Left forelimb (tissue), 1 donor: Measurements from ENCODE around the gene PIWIL4.
"Not testable (repeated sequence)": the region's sequence is repeated elsewhere in the genome, so short reads cannot be mapped to it uniquely, and the experiment has no call there.

Experiments
- DNase-seq: peaks from one replicate; pipeline ENCODE4 v3.0.0-alpha.2; 2018; ENCODE audit warnings: low spot score

Gene PIWIL4

GRCh38 chr11:94585399-94585798 lies 18.2 kb downstream of the PIWIL4 start:
- DNase-seq, result no peak

DNA sequence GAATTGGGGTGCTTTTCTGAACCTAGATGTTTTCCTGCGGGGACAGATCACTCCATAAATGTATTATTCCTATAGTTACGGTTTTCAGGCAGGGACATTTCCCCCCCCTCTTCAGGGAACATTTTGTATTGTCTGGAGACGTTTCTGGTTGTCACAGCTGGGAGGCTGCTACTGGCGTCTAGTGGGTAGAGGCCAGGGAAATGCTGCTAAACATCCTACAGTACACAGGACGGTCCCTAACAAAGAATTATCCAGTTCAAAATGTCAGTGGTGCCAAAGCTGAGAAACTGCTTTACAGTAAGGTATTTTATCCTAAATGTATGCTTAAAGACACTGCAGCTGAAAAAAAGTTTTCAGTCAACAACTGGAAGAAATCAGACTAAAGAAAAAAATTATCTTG lies 19.4 kb downstream of the PIWIL4 start:
- DNase-seq, result no peak

DNA sequence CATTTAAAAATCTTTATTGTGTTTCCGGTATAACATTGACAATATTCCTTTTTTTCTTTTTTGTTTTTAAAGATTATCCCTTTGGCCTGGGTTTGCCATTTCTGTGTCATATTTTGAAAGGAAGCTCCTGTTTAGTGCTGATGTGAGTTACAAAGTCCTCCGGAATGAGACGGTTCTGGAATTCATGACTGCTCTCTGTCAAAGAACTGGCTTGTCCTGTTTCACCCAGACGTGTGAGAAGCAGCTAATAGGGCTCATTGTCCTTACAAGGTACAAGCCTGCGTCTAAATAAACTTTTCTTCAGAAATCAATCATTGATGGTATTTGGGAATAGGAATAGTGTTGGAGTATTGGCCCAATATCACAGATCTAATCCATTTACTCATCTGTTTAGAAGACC lies 19.8 kb downstream of the PIWIL4 start:
- no peak for DNase-seq

GRCh38 chr11:94588366-94588942 lies 21.3 kb downstream of the PIWIL4 start:
- no peak for DNase-seq

DNA sequence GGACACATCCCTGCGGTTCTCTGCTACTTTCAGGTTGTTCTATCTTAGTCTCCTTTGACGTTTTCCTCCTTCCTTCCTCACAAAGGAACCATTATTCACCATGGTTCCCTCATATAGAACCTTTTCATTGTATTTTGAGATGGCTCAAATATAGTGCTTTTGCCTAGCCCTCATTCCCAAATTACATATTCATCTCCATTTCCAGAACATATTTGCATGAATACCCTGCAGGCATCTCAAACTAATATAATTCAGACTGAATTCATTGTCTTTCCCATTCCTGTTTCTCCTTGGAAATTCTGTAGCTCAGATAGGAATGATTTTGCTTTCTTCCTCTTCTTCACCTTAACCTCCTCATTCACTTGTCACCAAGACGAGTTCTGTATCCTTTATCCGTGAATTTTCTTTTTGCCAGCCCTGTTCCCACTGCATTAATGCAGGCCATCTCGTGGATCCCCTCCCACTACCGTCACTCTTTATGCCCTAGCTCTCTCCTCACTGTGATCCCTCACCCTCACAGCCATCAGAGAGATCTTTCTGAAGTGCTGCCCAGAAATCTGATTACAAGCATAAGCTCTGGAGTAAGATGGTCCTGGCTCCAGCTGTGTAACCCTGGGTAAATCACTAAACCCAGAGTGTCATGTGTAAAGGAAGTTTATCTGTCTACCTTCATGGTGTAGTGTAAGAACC lies 23.3 kb downstream of the PIWIL4 start:
- no peak for DNase-seq

DNA sequence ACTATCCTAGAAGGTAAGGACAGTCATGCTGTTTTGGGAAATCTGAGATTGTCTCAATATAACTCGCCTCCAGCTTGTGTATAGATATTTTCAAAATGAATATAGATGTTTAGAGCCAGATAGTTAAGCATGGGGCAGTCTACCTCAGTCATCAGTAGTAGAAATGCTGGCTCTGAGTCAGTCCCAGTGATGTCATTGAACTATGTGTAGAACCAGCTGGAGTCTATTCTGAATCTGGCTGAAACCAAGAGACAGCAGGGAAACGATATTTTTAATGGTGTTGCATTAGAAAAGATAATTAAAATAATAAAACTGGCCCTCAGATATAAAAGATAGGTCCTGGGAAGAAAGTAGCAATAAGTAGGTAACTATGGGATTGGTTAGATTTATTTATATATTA lies 25.9 kb downstream of the PIWIL4 start:
- DNase-seq, result no peak

GRCh38 chr11:94595076-94595475 lies 27.9 kb downstream of the PIWIL4 start:
- DNase-seq, result no peak

DNA sequence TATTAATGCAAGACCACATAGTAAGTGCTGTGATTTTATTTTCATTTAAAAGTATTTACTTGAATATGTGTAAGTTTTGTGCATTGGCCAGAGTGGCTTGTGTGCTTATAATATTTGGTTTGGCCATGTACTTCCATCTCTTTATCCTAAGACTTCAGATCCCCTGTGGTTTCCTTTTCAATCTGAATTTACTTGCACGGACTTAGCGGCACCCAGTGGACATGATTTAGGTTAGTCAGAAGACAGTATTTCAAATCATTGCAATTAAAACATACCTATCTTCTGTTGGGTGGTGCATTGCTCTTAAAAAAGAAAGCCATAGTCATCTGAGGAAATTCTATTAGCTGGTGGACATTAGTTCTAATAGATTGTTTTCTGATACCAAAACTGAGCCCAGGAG lies 30.7 kb downstream of the PIWIL4 start:
- DNase-seq, result no peak

DNA sequence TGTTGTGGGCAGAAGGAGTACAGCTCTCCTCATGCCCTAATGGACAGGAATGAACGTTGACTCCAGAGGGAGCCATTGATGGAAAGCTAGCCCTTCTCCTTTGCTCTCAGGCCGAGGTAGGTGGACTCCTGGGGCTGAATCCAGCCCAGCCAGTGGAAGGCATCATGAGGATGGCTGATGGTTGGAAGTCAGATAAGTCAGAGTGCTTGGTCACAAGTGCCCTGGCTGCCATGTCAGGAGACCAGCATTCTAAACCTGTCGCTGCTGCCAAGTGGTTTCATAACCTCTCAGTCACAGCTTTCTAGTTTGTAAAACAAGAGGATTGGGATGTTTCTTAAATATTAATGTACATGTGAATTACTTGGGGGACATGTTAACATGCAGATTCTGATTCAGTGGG lies 32.3 kb downstream of the PIWIL4 start:
- DNase-seq, result no peak

- no peak for DNase-seq
These were observed 35.5 kb downstream of the PIWIL4 start for GRCh38 chr11:94602430-94603372.

- DNase-seq, result no peak
These were observed 36.4 kb downstream of the PIWIL4 start for GRCh38 chr11:94603587-94603986.

DNA sequence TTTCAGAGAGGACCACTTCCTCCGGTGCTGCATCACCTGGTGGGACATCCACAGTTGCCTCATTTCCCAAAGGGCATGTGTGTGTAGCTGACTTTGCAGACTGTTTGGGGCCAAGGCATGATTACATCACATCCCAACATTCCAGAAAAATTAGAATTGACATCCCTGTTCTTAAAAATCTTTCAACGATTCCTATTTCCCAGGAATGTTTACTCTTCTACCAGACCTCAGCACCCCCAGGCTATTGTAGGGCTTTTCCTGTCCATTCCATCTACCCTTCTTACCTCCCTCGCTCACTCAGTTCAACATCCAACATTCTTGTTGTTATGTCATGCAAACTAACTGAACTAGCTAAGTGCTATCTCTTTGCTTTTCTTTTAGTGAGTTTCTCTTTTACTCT lies 37.3 kb downstream of the PIWIL4 start:
- no peak for DNase-seq

GRCh38 chr11:94613120-94613519 lies 46.0 kb downstream of the PIWIL4 start:
- DNase-seq, result no peak

- DNase-seq, result peak; percentile 72
These were observed 56.1 kb downstream of the PIWIL4 start for GRCh38 chr11:94623120-94623735.

DNA sequence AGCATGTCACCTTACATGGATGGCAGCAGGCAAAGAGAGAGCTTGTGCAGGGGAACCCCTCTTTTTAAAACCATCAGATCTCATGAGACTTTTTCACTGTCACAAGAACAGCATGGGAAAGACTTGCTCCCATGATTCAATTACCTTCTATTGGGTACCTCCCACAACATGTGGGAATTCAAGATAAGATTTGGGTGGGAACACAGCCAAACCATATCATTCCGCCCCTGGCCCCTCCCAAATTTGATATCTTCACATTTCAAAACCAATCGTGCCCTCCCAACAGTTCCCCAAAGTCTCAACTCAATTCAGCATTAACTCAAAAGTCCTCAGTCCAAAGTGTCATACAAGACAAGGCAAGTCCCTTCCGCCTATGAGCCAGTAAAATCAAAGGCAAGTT lies 58.3 kb downstream of the PIWIL4 start:
- DNase-seq, result not testable (repeated sequence)

- DNase-seq, result not testable (repeated sequence)
These were observed 59.9 kb downstream of the PIWIL4 start for GRCh38 chr11:94627003-94627560.

- no peak for DNase-seq
These were observed 62.6 kb downstream of the PIWIL4 start for GRCh38 chr11:94629741-94630140.

GRCh38 chr11:94630221-94630620 lies 63.1 kb downstream of the PIWIL4 start:
- DNase-seq, result no peak

GRCh38 chr11:94632356-94632755 lies 65.2 kb downstream of the PIWIL4 start:
- no peak for DNase-seq

GRCh38 chr11:94635072-94635471 lies 67.9 kb downstream of the PIWIL4 start:
- DNase-seq, result no peak

- DNase-seq, result no peak
These were observed 69.3 kb downstream of the PIWIL4 start for GRCh38 chr11:94636388-94636949.
